Measurements from ENCODE around the gene PSMB2.

Gene PSMB2

GRCh38 chr1:35558374-35559316 lies 82.7 kb downstream of the PSMB2 start (continued):
- TF ChIP-seq CTCF (tag by site-specific recombination; IDR thresholded peaks at IDR 0.05) = no peak
- no peak for TF ChIP-seq YY2 (tag by site-specific recombination; IDR thresholded peaks at IDR 0.05)
- TF ChIP-seq ZNF221 (tag by site-specific recombination; IDR thresholded peaks at IDR 0.05; ENCODE audit: borderline replicate concordance) = no peak
- 0 out of 2 replicates have a peak, but pooled peaks have one; percentile 9 for TF ChIP-seq ZBTB17 (tag by site-specific recombination; IDR thresholded peaks at IDR 0.05)
- TF ChIP-seq ZNF223 (tag by site-specific recombination; IDR thresholded peaks at IDR 0.05) = peak; percentile 8; the same call in 1 of the 2 replicates
- TF ChIP-seq ZNF214 (tag by site-specific recombination; IDR thresholded peaks at IDR 0.05; ENCODE audit: borderline replicate concordance) = no peak
- no peak for TF ChIP-seq ZNF621 (tag by site-specific recombination; IDR thresholded peaks at IDR 0.05)
- TF ChIP-seq ZNF239 (tag by site-specific recombination; IDR thresholded peaks at IDR 0.05) = no peak
- TF ChIP-seq ZFHX2 (tag by site-specific recombination; conservative IDR thresholded peaks at IDR 0.05) = peak; percentile 51
- TF ChIP-seq ZNF580 (tag by site-specific recombination; IDR thresholded peaks at IDR 0.05) = no peak
- TF ChIP-seq ZNF280C (tag by site-specific recombination; IDR thresholded peaks at IDR 0.05) = no peak
- no peak for TF ChIP-seq ZBTB48 (tag by site-specific recombination; IDR thresholded peaks at IDR 0.05)
- no peak for TF ChIP-seq PRDM2 (tag by site-specific recombination; IDR thresholded peaks at IDR 0.05; ENCODE audit: borderline replicate concordance)
- peak; percentile 21; the same call in 1 of the 2 replicates for TF ChIP-seq ZNF692 (tag by site-specific recombination; IDR thresholded peaks at IDR 0.05)
- no peak for TF ChIP-seq ZNF664 (tag by site-specific recombination; IDR thresholded peaks at IDR 0.05)
- TF ChIP-seq ZNF707 (tag by site-specific recombination; IDR thresholded peaks at IDR 0.05) = no peak
- no peak for TF ChIP-seq ZNF10 (tag by site-specific recombination; IDR thresholded peaks at IDR 0.05)
- no peak for TF ChIP-seq ZNF585B (tag by site-specific recombination; IDR thresholded peaks at IDR 0.05)
- no peak for TF ChIP-seq ZNF548 (tag by site-specific recombination; IDR thresholded peaks at IDR 0.05)
- TF ChIP-seq ZNF529 (tag by site-specific recombination; IDR thresholded peaks at IDR 0.05; ENCODE audit: insufficient replicate concordance) = no peak
- peak; percentile 27; the same call in 1 of the 2 replicates for TF ChIP-seq ZNF366 (tag by site-specific recombination; conservative IDR thresholded peaks at IDR 0.05)
- no peak for TF ChIP-seq ZNF571 (tag by site-specific recombination; IDR thresholded peaks at IDR 0.05)
- TF ChIP-seq ZSCAN30 (tag by site-specific recombination; IDR thresholded peaks at IDR 0.05) = 0 out of 2 replicates have a peak, but pooled peaks have one; percentile 78
- TF ChIP-seq ZNF596 (tag by site-specific recombination; IDR thresholded peaks at IDR 0.05) = no peak

Measured in HEK293 (cell line).